ENCODE measurements around the gene EIF4E.

DNA sequence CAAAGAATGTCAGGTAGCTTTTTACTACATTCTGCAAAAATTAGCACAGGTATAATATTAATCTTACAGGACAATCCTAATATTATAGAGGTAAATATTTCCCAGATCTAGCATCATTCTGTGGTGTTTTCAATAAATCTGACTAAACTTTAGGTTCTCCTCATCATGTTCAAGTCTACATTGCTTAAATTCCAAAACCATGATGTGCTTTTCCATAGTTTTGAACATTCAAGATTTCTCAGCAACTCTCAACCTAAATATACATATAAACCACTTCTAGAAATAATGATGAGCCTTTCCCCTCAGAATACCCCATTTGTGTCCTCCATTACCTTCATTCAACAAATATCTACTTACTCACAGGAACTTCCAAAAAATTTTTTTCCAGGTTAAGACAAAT, 23.1 kb downstream of the EIF4E start:
- TF ChIP-seq CTCF (IDR thresholded peaks at IDR 0.05) (no peak), POLR2AphosphoS5 (IDR thresholded peaks at IDR 0.05) (no peak), POLR2A (IDR thresholded peaks at IDR 0.05) (no peak), EP300 (IDR thresholded peaks at IDR 0.05; ENCODE audit: low read depth) (no peak)

All from transverse colon (tissue), 4 donors.